Motor neuron (in vitro differentiated cells): ENCODE data around the gene AKAP9. TPM values are rescaled to one million over a fixed set of nuclear protein-coding genes. Genes with fewer than 3 reads are reported as not detected.
A peak's percentile ranks its signal among the peaks of the same experiment; 100 is the strongest.
"Not testable (repeated sequence)": the region's sequence is repeated elsewhere in the genome, so short reads cannot be mapped to it uniquely, and the experiment has no call there.

Experiments used
- ATAC-seq, 8 experiments: fragments of 200-7000 bp; cut with Tn5 transposase; replicated peaks in 6 of 8; 2 replicates each; pipeline ENCODE4 v1.8.0; 2021; ENCODE audit warnings: mild to moderate bottlenecking in 8 of 8, moderate library complexity in 8 of 8
- H3K27ac ChIP-seq, 2 donors: fragments of 250-450 bp; sonication (Bioruptor Pico); 2 replicates each; pipeline ENCODE4 v1.9.0; 2021; ENCODE audit warnings: antibody characterized with exemption in 2 of 2, mild to moderate bottlenecking in 2 of 2, moderate library complexity in 1 of 2
- H3K4me1 ChIP-seq, 2 donors: fragments of 250-450 bp; sonication (Bioruptor Pico); replicated peaks in 1 of 2; 2 replicates each; pipeline ENCODE4 v1.6.1; 2021; ENCODE audit warnings: antibody characterized with exemption in 2 of 2, mild to moderate bottlenecking in 2 of 2, moderate library complexity in 1 of 2
- H3K4me3 ChIP-seq, 5 donors: fragments of 250-450 bp; sonication (Bioruptor Pico); 2 replicates each; pipeline ENCODE4 v1.9.0; 2021; ENCODE audit warnings: antibody characterized with exemption in 5 of 5, mild to moderate bottlenecking in 5 of 5, moderate library complexity in 4 of 5
- WGBS, 10 experiments: fragments of 450-650 bp; shearing (Covaris generic); methylation state at CpG; one replicate each; pipeline ENCODE4 v1.0.0; 2022; 5-methylcytosine and 5-hydroxymethylcytosine counted together
- in situ Hi-C, 9 experiments: fragments of 400-800 bp; cut with MboI; loops; one replicate each; pipeline ENCODE4 v1.15.0; 2021; ENCODE audit warnings: low sequenced_read_pairs in 9 of 9, low pct_unique_long_range_greater_than_20kb in 2 of 9; ENCODE audit not compliant: unreplicated experiment in 9 of 9
- total RNA-seq, 8 experiments: library from RNA; unstranded; fragments of 300-600 nt; gene quantifications; 2 replicates each; pipeline versions ENCODE4 v1.2.3 to v1.2.4, GENCODE V29; 2022

AKAP9 gene
- total RNA-seq, 8 experiments from 2014 or later = 41.6 to 139 (median 92.8) TPM

- H3K4me1 ChIP-seq = peaks cover 0 to 14% of the 10 kb centered on the region in 2 donors
- peak overlapping the region; percentile 98 to 100 for H3K27ac ChIP-seq
- H3K4me3 ChIP-seq = peak overlapping the region; percentile 77 to 97 (median 90)
- peak in 7 of 8 experiments; percentile 1 to 35 (median 23) for ATAC-seq
- WGBS, 10 experiments = 5 to 100% (median 43%) methylated on average over 2 to 16 of the region's 21 CpGs; no CpG with 5 or more reads in 1 of the 10 experiments
- in situ Hi-C loops = no loop called here
These were observed 194.6 kb downstream of the AKAP9 start for GRCh38 chr7:92135052-92135889.

DNA sequence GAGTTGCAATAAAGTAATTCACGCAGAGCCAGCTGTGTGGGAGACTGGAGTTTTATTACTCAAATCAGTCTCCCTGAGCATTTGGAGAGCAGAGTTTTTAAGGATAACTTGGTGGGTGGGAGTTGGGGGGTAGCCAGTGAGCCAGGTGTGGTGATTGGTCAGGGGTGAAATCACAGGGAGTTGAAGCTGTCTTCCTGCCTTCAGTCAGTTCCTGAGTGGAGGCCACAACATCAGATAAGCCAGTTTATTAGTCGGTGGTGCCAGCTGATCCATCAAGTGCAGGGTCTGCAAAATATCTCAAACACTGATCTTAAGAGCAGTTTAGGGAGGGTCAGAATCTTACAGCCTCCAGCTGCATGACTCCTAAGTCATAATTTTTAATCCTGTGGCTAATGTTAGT, 196.9 kb downstream of the AKAP9 start:
- in situ Hi-C loops = no loop called here
- 29 to 100% (median 58%) methylated on average over 1 to 2 of the region's 2 CpGs; no CpG with 5 or more reads in 2 of the 10 experiments for WGBS, 10 experiments
- no peak for ATAC-seq

GRCh38 chr7:92141161-92141560, 200.5 kb downstream of the AKAP9 start:
- ATAC-seq = no peak
- in situ Hi-C loops = no loop called here
- H3K4me1 ChIP-seq = no peaks in the 10 kb centered on the region
- WGBS, 10 experiments = 58 to 100% (median 95%) methylated on average over 1 to 6 of the region's 7 CpGs; no CpG with 5 or more reads in 3 of the 10 experiments
- H3K4me3 ChIP-seq = no peak overlapping the region
- H3K27ac ChIP-seq = no peak overlapping the region

More for the DNA sequence above, 196.9 kb downstream of the AKAP9 start:
- Histone ChIP-seq H3K4me3 (no peak overlapping the region), H3K27ac (no peak overlapping the region), H3K4me1 (peaks cover 0 to 2% of the 10 kb centered on the region in 2 donors)

DNA sequence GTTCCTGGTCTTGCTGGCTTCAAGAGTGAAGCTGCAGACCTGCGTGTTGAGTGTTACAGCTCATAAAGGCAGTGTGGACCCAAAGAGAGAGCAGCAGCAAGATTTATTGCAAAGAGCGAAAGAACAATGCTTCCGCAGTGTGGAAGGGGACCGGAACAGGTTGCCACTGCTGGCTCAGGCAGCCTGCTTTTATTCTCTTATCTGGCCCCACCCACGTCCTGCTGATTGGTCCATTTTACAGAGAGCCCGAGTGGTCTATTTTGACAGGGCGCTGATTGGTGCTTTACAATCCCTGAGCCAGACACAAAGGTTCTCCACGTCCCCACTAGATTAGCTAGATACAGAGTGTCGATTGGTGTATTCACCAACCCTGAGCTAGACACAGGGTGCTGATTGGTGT, 202.1 kb downstream of the AKAP9 start:
- H3K4me3 ChIP-seq, in situ Hi-C loops, ATAC-seq, H3K27ac ChIP-seq, H3K4me1 ChIP-seq: not testable (repeated sequence)
- WGBS, 10 experiments = 78 to 100% (median 95%) methylated on average over 1 to 4 of the region's 9 CpGs; no CpG with 5 or more reads in 6 of the 10 experiments

- H3K4me3 ChIP-seq, in situ Hi-C loops, ATAC-seq, H3K4me1 ChIP-seq: not testable (repeated sequence)
- WGBS, 10 experiments = 86 to 97% methylated on average over 1 to 6 of the region's 50 CpGs; no CpG with 5 or more reads in 8 of the 10 experiments
- H3K27ac ChIP-seq = peak overlapping the region in 1 of 2 donors; percentile 60
These were observed 202.7 kb downstream of the AKAP9 start for GRCh38 chr7:92143192-92143880.

GRCh38 chr7:92149736-92150239, 209.1 kb downstream of the AKAP9 start:
- no peaks in the 10 kb centered on the region for H3K4me1 ChIP-seq
- 60 to 100% (median 87%) methylated on average over 1 to 5 of the region's 5 CpGs; no CpG with 5 or more reads in 4 of the 10 experiments for WGBS, 10 experiments
- ATAC-seq = no peak
- no peak overlapping the region for H3K4me3 ChIP-seq
- H3K27ac ChIP-seq = no peak overlapping the region
- in situ Hi-C loops = no loop called here

DNA sequence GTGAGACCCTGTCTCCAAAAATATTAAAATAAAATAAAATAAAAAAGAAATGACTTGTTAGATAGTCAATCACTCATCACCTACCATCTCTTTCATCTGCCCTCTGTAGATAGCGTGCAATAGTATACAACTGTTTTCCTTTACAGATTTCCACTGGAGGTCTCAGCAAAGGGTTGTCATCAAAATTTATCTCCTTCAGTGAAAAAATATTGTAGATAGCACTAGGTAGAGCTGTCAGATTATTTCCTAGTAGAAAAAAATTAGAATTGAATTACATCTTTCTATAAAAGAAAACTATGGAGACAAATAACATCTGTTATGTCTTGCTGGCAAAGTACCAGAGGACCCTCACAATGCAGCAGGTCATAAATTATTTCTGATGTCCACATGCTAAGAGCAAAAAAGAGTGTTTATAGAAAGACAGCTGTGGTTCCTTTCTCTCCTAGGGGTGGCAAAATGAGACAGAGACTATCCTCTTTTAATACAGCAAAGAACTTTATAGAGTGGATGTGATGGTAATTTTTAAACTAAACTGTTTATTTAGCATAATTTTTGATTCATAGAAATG, 209.9 kb downstream of the AKAP9 start:
- Histone ChIP-seq H3K4me1 (no peaks in the 10 kb centered on the region), H3K4me3 (no peak overlapping the region), H3K27ac (no peak overlapping the region)
- WGBS, 10 experiments = 20 to 100% (median 74%) methylated on average over 1 of the region's 1 CpG; no CpG with 5 or more reads in 2 of the 10 experiments
- in situ Hi-C loops = no loop called here
- ATAC-seq = peak in 5 of 8 experiments; percentile 42 to 89 (median 61)

GRCh38 chr7:92155108-92155739, 214.6 kb downstream of the AKAP9 start:
- 83 to 100% (median 100%) methylated on average over 1 of the region's 1 CpG; no CpG with 5 or more reads in 5 of the 10 experiments for WGBS, 10 experiments
- no peaks in the 10 kb centered on the region for H3K4me1 ChIP-seq
- ATAC-seq = peak in 1 of 8 experiments; percentile 15
- H3K4me3 ChIP-seq = no peak overlapping the region
- H3K27ac ChIP-seq = no peak overlapping the region
- in situ Hi-C loops = no loop called here

GRCh38 chr7:92156990-92157389, 216.3 kb downstream of the AKAP9 start:
- H3K27ac ChIP-seq = no peak overlapping the region
- no peaks in the 10 kb centered on the region for H3K4me1 ChIP-seq
- H3K4me3 ChIP-seq = no peak overlapping the region
- peak in 3 of 8 experiments; percentile 21 to 67 (median 27) for ATAC-seq
- in situ Hi-C loops = no loop called here

- Histone ChIP-seq H3K4me3 (no peak overlapping the region), H3K27ac (no peak overlapping the region), H3K4me1 (no peaks in the 10 kb centered on the region)
- in situ Hi-C loops = no loop called here
- peak in 2 of 8 experiments; percentile 28 to 39 for ATAC-seq
- 13 to 100% (median 85%) methylated on average over 1 to 3 of the region's 3 CpGs; no CpG with 5 or more reads in 1 of the 10 experiments for WGBS, 10 experiments
These were observed 218.3 kb downstream of the AKAP9 start for GRCh38 chr7:92158660-92159575.
